ENCODE results near the gene MAPK1.
"Not testable (repeated sequence)": the region's sequence is repeated elsewhere in the genome, so short reads cannot be mapped to it uniquely, and the experiment has no call there.

The MAPK1 gene

GRCh38 chr22:21898354-21898896, 31.0 kb upstream of the MAPK1 start:
- no peak for TF ChIP-seq TCF4 (CRISPR knock-in tag; IDR thresholded peaks at IDR 0.05; ENCODE audit: borderline replicate concordance)
- no peak for TF ChIP-seq ZFP30 (CRISPR knock-in tag; IDR thresholded peaks at IDR 0.05)
- no peak for TF ChIP-seq ZFP3 (CRISPR knock-in tag; IDR thresholded peaks at IDR 0.05)
- no peak for TF ChIP-seq ZNF8 (CRISPR knock-in tag; IDR thresholded peaks at IDR 0.05)
- no peak for TF ChIP-seq ESRRG (CRISPR knock-in tag; IDR thresholded peaks at IDR 0.05)
- no peak for TF ChIP-seq RARB (CRISPR knock-in tag; IDR thresholded peaks at IDR 0.05)
- no peak for TF ChIP-seq ZNF70 (CRISPR knock-in tag; IDR thresholded peaks at IDR 0.05)
- no peak for TF ChIP-seq GLIS3 (CRISPR knock-in tag; IDR thresholded peaks at IDR 0.05)
- TF ChIP-seq, protein P1, sequence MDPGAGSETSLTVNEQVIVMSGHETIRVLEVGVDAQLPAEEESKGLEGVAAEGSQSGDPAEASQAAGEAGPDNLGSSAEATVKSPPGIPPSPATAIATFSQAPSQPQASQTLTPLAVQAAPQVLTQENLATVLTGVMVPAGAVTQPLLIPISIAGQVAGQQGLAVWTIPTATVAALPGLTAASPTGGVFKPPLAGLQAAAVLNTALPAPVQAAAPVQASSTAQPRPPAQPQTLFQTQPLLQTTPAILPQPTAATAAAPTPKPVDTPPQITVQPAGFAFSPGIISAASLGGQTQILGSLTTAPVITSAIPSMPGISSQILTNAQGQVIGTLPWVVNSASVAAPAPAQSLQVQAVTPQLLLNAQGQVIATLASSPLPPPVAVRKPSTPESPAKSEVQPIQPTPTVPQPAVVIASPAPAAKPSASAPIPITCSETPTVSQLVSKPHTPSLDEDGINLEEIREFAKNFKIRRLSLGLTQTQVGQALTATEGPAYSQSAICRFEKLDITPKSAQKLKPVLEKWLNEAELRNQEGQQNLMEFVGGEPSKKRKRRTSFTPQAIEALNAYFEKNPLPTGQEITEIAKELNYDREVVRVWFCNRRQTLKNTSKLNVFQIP (CRISPR knock-in tag; IDR thresholded peaks at IDR 0.05; ENCODE audit: borderline replicate concordance, low read depth), result no peak
- TF ChIP-seq ISL1 (CRISPR knock-in tag; IDR thresholded peaks at IDR 0.05), result no peak
- TF ChIP-seq ZNF565 (CRISPR knock-in tag; conservative IDR thresholded peaks at IDR 0.05; ENCODE audit: low read depth), result no peak
- no peak for TF ChIP-seq PATZ1 (CRISPR knock-in tag; IDR thresholded peaks at IDR 0.05; ENCODE audit: borderline replicate concordance)
- no peak for TF ChIP-seq CSDC2 (CRISPR knock-in tag; IDR thresholded peaks at IDR 0.05)
- TF ChIP-seq ZC3H10 (CRISPR knock-in tag; IDR thresholded peaks at IDR 0.05), result no peak
- no peak for ATAC-seq

GRCh38 chr22:21896951-21897513, 29.6 kb upstream of the MAPK1 start:
- TF ChIP-seq ZC3H10 (CRISPR knock-in tag; IDR thresholded peaks at IDR 0.05) (no peak), PATZ1 (CRISPR knock-in tag; IDR thresholded peaks at IDR 0.05; ENCODE audit: borderline replicate concordance) (no peak), OSR1 (CRISPR knock-in tag; IDR thresholded peaks at IDR 0.05) (no peak), TCF4 (CRISPR knock-in tag; IDR thresholded peaks at IDR 0.05; ENCODE audit: borderline replicate concordance) (no peak)
- no peak for ATAC-seq

GRCh38 chr22:21896275-21896674, 28.8 kb upstream of the MAPK1 start:
- ATAC-seq, result not testable (repeated sequence)

DNA sequence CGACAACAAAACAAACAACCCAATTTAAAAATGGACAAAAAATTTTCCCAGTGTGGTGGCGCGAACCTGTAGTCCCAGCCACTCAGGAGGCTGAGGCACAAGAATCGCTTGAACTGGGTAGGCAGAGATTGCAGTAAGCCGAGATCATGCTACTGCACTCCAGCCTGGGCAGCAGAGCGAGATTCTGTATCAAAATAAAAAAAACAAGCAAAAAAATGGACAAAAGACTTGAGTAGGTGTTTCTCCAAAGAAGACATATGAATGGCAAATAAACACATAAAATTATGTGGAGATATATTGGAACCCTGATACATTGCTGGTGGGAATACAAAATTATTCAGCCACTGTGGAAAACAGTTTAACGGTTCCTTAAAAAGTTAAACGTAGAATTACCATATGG, 27.4 kb upstream of the MAPK1 start:
- ATAC-seq, result no peak
- TF ChIP-seq ISL1 (CRISPR knock-in tag; IDR thresholded peaks at IDR 0.05), result no peak
- TF ChIP-seq OSR1 (CRISPR knock-in tag; IDR thresholded peaks at IDR 0.05), result no peak
- TF ChIP-seq, protein P2, sequence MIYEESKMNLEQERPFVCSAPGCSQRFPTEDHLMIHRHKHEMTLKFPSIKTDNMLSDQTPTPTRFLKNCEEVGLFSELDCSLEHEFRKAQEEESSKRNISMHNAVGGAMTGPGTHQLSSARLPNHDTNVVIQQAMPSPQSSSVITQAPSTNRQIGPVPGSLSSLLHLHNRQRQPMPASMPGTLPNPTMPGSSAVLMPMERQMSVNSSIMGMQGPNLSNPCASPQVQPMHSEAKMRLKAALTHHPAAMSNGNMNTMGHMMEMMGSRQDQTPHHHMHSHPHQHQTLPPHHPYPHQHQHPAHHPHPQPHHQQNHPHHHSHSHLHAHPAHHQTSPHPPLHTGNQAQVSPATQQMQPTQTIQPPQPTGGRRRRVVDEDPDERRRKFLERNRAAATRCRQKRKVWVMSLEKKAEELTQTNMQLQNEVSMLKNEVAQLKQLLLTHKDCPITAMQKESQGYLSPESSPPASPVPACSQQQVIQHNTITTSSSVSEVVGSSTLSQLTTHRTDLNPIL (CRISPR knock-in tag; IDR thresholded peaks at IDR 0.05; ENCODE audit: low read depth), result no peak
- TF ChIP-seq SNAI2 (CRISPR knock-in tag; IDR thresholded peaks at IDR 0.05), result no peak
- TF ChIP-seq, protein P3, sequence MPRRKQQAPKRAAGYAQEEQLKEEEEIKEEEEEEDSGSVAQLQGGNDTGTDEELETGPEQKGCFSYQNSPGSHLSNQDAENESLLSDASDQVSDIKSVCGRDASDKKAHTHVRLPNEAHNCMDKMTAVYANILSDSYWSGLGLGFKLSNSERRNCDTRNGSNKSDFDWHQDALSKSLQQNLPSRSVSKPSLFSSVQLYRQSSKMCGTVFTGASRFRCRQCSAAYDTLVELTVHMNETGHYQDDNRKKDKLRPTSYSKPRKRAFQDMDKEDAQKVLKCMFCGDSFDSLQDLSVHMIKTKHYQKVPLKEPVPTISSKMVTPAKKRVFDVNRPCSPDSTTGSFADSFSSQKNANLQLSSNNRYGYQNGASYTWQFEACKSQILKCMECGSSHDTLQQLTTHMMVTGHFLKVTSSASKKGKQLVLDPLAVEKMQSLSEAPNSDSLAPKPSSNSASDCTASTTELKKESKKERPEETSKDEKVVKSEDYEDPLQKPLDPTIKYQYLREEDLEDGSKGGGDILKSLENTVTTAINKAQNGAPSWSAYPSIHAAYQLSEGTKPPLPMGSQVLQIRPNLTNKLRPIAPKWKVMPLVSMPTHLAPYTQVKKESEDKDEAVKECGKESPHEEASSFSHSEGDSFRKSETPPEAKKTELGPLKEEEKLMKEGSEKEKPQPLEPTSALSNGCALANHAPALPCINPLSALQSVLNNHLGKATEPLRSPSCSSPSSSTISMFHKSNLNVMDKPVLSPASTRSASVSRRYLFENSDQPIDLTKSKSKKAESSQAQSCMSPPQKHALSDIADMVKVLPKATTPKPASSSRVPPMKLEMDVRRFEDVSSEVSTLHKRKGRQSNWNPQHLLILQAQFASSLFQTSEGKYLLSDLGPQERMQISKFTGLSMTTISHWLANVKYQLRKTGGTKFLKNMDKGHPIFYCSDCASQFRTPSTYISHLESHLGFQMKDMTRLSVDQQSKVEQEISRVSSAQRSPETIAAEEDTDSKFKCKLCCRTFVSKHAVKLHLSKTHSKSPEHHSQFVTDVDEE (CRISPR knock-in tag; IDR thresholded peaks at IDR 0.05), result no peak
- TF ChIP-seq PATZ1 (CRISPR knock-in tag; IDR thresholded peaks at IDR 0.05; ENCODE audit: borderline replicate concordance), result no peak
- TF ChIP-seq ZC3H10 (CRISPR knock-in tag; IDR thresholded peaks at IDR 0.05), result no peak
- no peak for TF ChIP-seq ZFP30 (CRISPR knock-in tag; IDR thresholded peaks at IDR 0.05)

Measured in SK-N-SH treated with all-trans-retinoic acid at 6 μM for 48 hours (cell line).